PC-3 (cell line): ENCODE data around the gene SMARCD2. TPM values are rescaled to one million over a fixed set of nuclear protein-coding genes. Genes with fewer than 3 reads are reported as not detected.
A peak's percentile ranks its signal among the peaks of the same experiment; 100 is the strongest.
"Not testable (repeated sequence)": the region's sequence is repeated elsewhere in the genome, so short reads cannot be mapped to it uniquely, and the experiment has no call there.

Experiments
- ATAC-seq: fragments of 200-7000 bp; cut with Tn5 transposase; 2 replicates; pipeline ENCODE4 v1.9.1; 2020; ENCODE audit warnings: mild to moderate bottlenecking, moderate library complexity
- BruUV-seq: library from RNA; stranded (reverse); fragments of 400-500 nt; replicated peaks from 2 replicates; lab custom pipeline; 2021; lab: Mats Ljungman, UMichigan
- CTCF ChIA-PET: fragments of 300-600 bp; sonication (Branson Sonifier 250); formaldehyde crosslinking; loops from one replicate; lab custom pipeline; 2022; ENCODE audit warnings: antibody characterized with exemption; lab: Charles Lee
- POLR2A ChIA-PET: fragments of 300-600 bp; sonication (Branson Sonifier 250); formaldehyde crosslinking; loops from one replicate; lab custom pipeline; 2022; ENCODE audit warnings: antibody characterized with exemption; ENCODE audit not compliant: unreplicated experiment; lab: Charles Lee
- DNase-seq: peaks from one replicate; pipeline ENCODE4 v3.0.0-alpha.2; 2015
- H2AFZ ChIP-seq: fragments of 300-600 bp; sonication (generic); 2 replicates; pipeline ENCODE4 v1.6.0; 2016; ENCODE audit warnings: antibody characterized with exemption, low read length
- H3F3A ChIP-seq: fragments of 300-600 bp; sonication (generic); one replicate; pipeline ENCODE4 v1.6.0; 2017; ENCODE audit warnings: antibody characterized with exemption, low read length, control low read depth, mild to moderate bottlenecking; ENCODE audit not compliant: unreplicated experiment
- H3K27ac ChIP-seq: fragments of 300-600 bp; sonication (generic); 2 replicates; pipeline ENCODE4 v1.5.1; 2016; ENCODE audit warnings: mild to moderate bottlenecking, low read length
- H3K27me3 ChIP-seq: fragments of 300-600 bp; sonication (generic); 2 replicates; pipeline ENCODE4 v1.6.1; 2016; ENCODE audit warnings: low read length, mixed read lengths
- H3K36me3 ChIP-seq: fragments of 300-600 bp; sonication (generic); 2 replicates; pipeline ENCODE4 v1.6.1; 2016; ENCODE audit warnings: low read depth, mixed run types, low read length, mixed read lengths
- H3K4me1 ChIP-seq: fragments of 300-600 bp; sonication (generic); 2 replicates; pipeline ENCODE4 v1.5.1; 2016; ENCODE audit warnings: low read length; ENCODE audit not compliant: insufficient read depth
- H3K4me2 ChIP-seq: fragments of 300-600 bp; sonication (generic); 2 replicates; pipeline ENCODE4 v1.6.0; 2016; ENCODE audit warnings: low read length
- H3K4me3 ChIP-seq: fragments of 300-600 bp; sonication (generic); 2 replicates; pipeline ENCODE4 v1.5.1; 2016; ENCODE audit warnings: mild to moderate bottlenecking, low read length, mixed read lengths
- H3K79me2 ChIP-seq: fragments of 300-600 bp; sonication (generic); 2 replicates; pipeline ENCODE4 v1.6.1; 2017; ENCODE audit warnings: low read length, mixed read lengths
- H3K9ac ChIP-seq: fragments of 300-600 bp; sonication (generic); 2 replicates; pipeline ENCODE4 v1.6.0; 2016; ENCODE audit warnings: mild to moderate bottlenecking, low read length
- H3K9me2 ChIP-seq: fragments of 300-600 bp; sonication (generic); replicated peaks from 2 replicates; pipeline ENCODE4 v1.6.1; 2016; ENCODE audit warnings: mixed run types, low read length, mixed read lengths
- H3K9me3 ChIP-seq: fragments of 300-600 bp; sonication (generic); 2 replicates; pipeline ENCODE4 v1.6.1; 2016; ENCODE audit warnings: low read length, mixed read lengths
- H4K20me1 ChIP-seq: fragments of 300-600 bp; sonication (generic); 2 replicates; pipeline ENCODE4 v1.6.1; 2016; ENCODE audit warnings: low read length, mixed read lengths
- intact Hi-C: fragments of 100-400 bp; cut with micrococcal nuclease; formaldehyde crosslinking; loops from 2 replicates; pipeline ENCODE4 v1.9.0; 2023
- total RNA-seq: library from RNA; depleted of rRNA; stranded (reverse); fragments of >200 nt; gene quantifications from 2 replicates; pipeline ENCODE4 v1.2.3, GENCODE V29; 2014

Gene SMARCD2
- total RNA-seq, 1 experiment from 2014 or later: 152 TPM

DNA sequence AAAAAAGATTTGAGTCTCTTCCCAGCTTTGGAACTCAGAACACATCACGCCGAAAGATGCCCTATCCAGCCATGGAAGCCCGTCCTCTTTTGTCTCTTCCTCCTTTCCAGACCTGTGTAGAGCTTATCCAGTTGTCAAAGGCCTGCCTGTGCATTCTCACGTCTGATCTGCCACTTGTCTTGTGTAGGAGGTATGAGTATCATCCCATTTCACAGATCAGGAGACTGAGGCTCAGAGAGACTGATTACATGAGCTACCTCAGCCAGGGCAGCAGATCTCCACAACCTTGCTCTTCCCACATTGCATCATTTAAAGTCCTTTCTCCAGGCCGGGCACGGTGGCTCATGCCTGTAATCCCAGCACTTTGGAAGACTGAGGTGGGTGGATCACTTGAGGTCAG is 32.2 kb upstream of the SMARCD2 start:
- CTCF ChIA-PET, POLR2A ChIA-PET, H3K4me1 ChIP-seq: not testable (repeated sequence)

DNA sequence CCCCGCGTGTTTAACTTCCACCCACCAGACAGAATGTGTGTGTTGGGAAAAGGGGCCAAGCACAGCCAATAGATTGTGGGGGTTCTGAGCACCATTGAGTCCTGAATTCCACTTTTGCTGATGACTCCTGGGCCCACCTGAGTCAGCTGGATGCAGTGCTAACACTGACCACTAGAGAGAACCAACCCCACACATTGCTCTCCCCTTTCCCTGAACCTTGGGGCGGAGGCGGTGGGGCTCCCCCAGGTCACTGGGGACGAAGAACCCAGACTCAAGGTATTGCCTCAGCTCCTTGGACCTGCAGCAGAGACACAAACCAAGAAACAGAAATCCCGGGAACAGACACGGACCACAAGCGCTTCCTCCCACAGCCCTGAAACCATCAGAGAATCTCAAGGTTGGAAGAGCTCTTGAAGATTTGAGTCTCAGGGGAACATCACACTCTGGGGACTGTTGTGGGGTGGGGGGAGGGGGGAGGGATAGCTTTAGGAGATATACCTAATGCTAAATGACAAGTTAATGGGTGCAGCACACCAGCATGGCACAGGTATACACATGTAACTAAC is 31.7 kb upstream of the SMARCD2 start:
- POLR2A ChIA-PET: interaction anchor here (0.7 kb wide), 1 partner anchor 72 kb away, joined by 3 read pairs; no protein-coding TSS in a partner anchor
- H3K9me3 ChIP-seq, H3K4me1 ChIP-seq, H2AFZ ChIP-seq, H3K27ac ChIP-seq, CTCF ChIA-PET, H4K20me1 ChIP-seq, BruUV-seq, intact Hi-C loops, H3K4me3 ChIP-seq, H3K9ac ChIP-seq, H3K36me3 ChIP-seq, H3K79me2 ChIP-seq, DNase-seq, H3K27me3 ChIP-seq, H3K4me2 ChIP-seq, H3F3A ChIP-seq, H3K9me2 ChIP-seq: not testable (repeated sequence)
- ATAC-seq: peak; percentile 42; the same call in 1 of the 2 replicates

More for the DNA sequence above, 32.2 kb upstream of the SMARCD2 start:
- H3K27ac ChIP-seq, H3K9me3 ChIP-seq, H3F3A ChIP-seq, H3K4me3 ChIP-seq, BruUV-seq, H4K20me1 ChIP-seq, H3K27me3 ChIP-seq, ATAC-seq, H2AFZ ChIP-seq, H3K9me2 ChIP-seq, H3K36me3 ChIP-seq, H3K79me2 ChIP-seq, DNase-seq, H3K9ac ChIP-seq, H3K4me2 ChIP-seq, intact Hi-C loops: not testable (repeated sequence)

DNA sequence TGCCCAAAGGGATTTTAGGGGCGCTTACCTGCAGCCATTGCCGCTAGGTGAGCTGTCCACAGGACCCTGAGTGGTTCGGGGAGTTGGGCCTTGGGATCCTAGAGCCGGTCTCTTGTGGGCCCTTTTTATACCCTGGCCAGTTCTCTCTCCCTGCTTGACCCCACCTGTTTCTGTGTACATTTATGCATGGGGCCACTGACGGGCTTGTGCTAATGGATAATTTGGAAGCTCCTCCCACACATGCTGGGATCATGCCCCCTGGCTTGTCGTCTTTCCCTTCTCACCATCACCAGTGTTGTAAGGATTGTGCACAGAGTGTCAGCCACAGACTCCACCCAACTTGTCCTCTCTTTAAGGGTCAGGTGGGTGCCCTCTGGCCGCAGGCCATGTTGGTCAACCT is 31.1 kb upstream of the SMARCD2 start, which contains the start of gene CSH2:
Gene CSH2, minus strand, starts transcription at position 101 of the 400 bp plus-strand sequence. Its CDS starts 63 bp downstream, at position 38.
- H3K4me2 ChIP-seq, H3K79me2 ChIP-seq, BruUV-seq, ATAC-seq, intact Hi-C loops, H3K9ac ChIP-seq, DNase-seq, H3K9me2 ChIP-seq, H3K36me3 ChIP-seq, H3K27me3 ChIP-seq, H3K4me1 ChIP-seq, H3K9me3 ChIP-seq, H2AFZ ChIP-seq, H3F3A ChIP-seq, H3K27ac ChIP-seq, H4K20me1 ChIP-seq, H3K4me3 ChIP-seq, CTCF ChIA-PET: not testable (repeated sequence)
- POLR2A ChIA-PET: interaction anchor here (0.7 kb wide), 1 partner anchor 73 kb away, joined by 3 read pairs; no protein-coding TSS in a partner anchor

DNA sequence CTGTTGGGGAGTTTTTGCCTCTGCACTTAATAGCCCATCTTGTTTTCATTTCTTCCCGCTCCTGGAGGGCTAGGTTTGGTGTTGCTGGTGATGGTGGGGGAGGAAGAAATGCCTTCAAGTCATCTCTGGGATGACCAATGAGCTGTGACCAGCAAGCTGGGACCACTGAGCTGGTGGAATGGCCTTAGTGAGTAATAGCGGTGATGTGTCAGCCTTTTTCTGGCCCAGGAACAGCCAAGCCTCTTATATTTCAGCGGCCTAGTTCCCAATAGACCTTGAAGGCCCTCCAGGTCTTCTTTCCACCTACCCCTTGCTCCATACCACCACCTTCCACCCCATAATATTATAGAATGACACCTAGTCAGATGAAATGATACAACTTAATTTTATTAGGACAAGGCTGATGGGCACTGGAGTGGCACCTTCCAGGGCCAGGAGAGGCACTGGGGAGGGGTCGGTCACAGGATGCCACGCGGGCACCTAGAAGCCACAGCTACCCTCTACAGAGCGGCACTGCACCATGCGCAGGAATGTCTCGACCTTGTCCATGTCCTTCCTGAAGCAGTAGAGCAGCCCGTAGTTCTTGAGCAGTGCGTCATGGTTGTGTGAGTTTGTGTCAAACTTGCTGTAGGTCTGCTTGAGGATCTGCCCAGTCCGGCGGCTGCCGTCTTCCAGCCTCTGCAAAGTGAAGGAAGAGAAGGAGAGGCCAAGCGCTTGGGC is 29.3 kb upstream of the SMARCD2 start:
- DNase-seq, H3K4me2 ChIP-seq, H3K36me3 ChIP-seq, H3K4me1 ChIP-seq, intact Hi-C loops, H3K9me2 ChIP-seq, BruUV-seq, CTCF ChIA-PET, H3K27ac ChIP-seq, H3K79me2 ChIP-seq, ATAC-seq, H3K4me3 ChIP-seq, H3K9me3 ChIP-seq, H3K9ac ChIP-seq, H2AFZ ChIP-seq, POLR2A ChIA-PET, H3F3A ChIP-seq, H4K20me1 ChIP-seq, H3K27me3 ChIP-seq: not testable (repeated sequence)

DNA sequence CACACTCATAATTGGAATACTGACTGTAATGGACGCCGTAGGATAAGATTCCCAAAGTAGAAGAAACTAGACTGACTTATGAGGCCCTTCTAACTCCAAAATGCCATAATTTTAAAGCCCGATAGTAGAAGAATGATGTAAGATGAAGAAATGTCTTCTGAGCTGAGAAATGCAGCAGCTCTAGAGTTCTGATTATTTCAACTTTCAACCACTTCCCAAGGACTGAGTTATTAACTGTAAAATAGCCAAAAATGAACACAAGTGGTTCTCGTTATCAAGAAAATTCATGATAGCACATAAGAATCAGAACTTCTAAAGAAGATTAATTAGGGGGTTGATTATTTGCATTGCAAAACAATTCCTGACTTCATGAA is 27.8 kb upstream of the SMARCD2 start:
- DNase-seq, H3K4me2 ChIP-seq, H3K9ac ChIP-seq, H3K27me3 ChIP-seq, ATAC-seq, H3K27ac ChIP-seq, H3K4me3 ChIP-seq, H2AFZ ChIP-seq, H4K20me1 ChIP-seq, intact Hi-C loops, H3K9me3 ChIP-seq, H3K36me3 ChIP-seq, H3K9me2 ChIP-seq, BruUV-seq, H3K4me1 ChIP-seq, H3F3A ChIP-seq, H3K79me2 ChIP-seq, POLR2A ChIA-PET: not testable (repeated sequence)
- CTCF ChIA-PET: interaction anchor here (1.1 kb wide), 1 partner anchor 44 kb away, joined by 3 read pairs; no protein-coding TSS in a partner anchor

DNA sequence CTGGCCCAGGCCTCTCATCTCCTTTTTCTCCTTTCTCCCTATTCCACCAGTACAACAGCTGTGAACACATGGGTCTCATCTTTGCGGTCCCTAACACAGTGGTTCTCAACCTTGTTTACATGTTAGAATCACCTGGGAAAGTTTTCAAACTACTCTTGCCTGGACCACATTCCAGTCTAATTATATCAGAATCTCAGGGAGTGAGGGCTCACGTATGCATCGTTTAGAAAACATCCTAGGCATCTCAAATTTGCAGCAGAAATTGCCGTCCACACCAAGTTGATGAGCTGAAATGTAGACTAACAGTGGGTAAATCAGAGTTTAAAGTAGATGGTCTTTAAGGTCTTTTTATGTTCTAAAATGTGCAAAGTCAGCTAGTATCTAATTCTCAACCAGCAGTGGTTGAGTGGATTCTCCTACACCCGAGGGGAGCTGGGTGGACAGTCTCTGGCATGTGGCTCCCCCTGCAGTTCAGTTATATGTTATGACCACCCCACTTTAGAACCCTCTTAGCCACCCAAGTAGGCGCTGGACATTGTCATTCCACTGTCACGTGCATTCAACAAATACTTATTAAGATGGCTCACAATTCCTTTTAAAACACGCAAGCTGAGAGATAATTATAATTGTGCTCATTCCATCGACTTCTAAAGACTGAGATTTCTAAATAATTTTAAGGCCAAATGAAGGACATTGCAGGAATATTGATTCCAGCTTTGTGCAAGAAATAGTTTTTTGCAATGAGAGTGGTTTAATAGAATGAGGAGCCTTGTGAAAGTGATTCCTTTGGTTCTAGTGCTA is 27.2 kb upstream of the SMARCD2 start:
- H3K4me1 ChIP-seq, H3K79me2 ChIP-seq, H3K9ac ChIP-seq, H4K20me1 ChIP-seq, H3K9me2 ChIP-seq, H3K9me3 ChIP-seq, H3K4me2 ChIP-seq, H3K36me3 ChIP-seq, H3K27me3 ChIP-seq, H3K4me3 ChIP-seq, POLR2A ChIA-PET, H3F3A ChIP-seq, BruUV-seq, H3K27ac ChIP-seq, intact Hi-C loops, H2AFZ ChIP-seq: not testable (repeated sequence)
- CTCF ChIA-PET: interaction anchor here (1.1 kb wide), 1 partner anchor 43 kb away, joined by 3 read pairs; no protein-coding TSS in a partner anchor
- DNase-seq: peak; percentile 45
- ATAC-seq: peak; percentile 18; the same call in 1 of the 2 replicates
